HG03432 (cell line): Measurements from ENCODE around the gene SHOX.
"Not testable (repeated sequence)": the region's sequence is repeated elsewhere in the genome, so short reads cannot be mapped to it uniquely, and the experiment has no call there.

Source experiments
- ATAC-seq: cut with Tn5 transposase; IDR thresholded peaks from one replicate; pipeline ENCODE4 v1.9.1; 2021; ENCODE audit warnings: mild to moderate bottlenecking, moderate library complexity; ENCODE audit not compliant: unreplicated experiment

Gene SHOX

GRCh38 chrX:621705-622503 lies 8.7 kb upstream of the SHOX start:
- ATAC-seq: no peak

GRCh38 chrX:622802-623201 lies 7.8 kb upstream of the SHOX start:
- ATAC-seq: not testable (repeated sequence)

- no peak for ATAC-seq
These were observed 7.4 kb upstream of the SHOX start for GRCh38 chrX:623268-623598.

- no peak for ATAC-seq
These were observed 6.8 kb upstream of the SHOX start for GRCh38 chrX:623599-624315.

GRCh38 chrX:625137-625691 lies 5.4 kb upstream of the SHOX start:
- ATAC-seq: no peak

- not testable (repeated sequence) for ATAC-seq
These were observed 4.5 kb upstream of the SHOX start for GRCh38 chrX:626047-626446.

GRCh38 chrX:626745-627509 lies 3.7 kb upstream of the SHOX start:
- ATAC-seq: no peak

- no peak for ATAC-seq
These were observed 3.0 kb upstream of the SHOX start for GRCh38 chrX:627510-627981.

GRCh38 chrX:627995-628394 lies 2.6 kb upstream of the SHOX start:
- ATAC-seq: no peak

- no peak for ATAC-seq
These were observed 1.2 kb upstream of the SHOX start for GRCh38 chrX:629230-630006.

- ATAC-seq: no peak
These were observed 482 bp upstream of the SHOX start for GRCh38 chrX:630007-630611.

- no peak for ATAC-seq
These were observed 1.3 kb downstream of the SHOX start for GRCh38 chrX:631802-632365.

- ATAC-seq: no peak
These were observed 1.9 kb downstream of the SHOX start for GRCh38 chrX:632366-633042.

GRCh38 chrX:633043-633984 lies 2.7 kb downstream of the SHOX start:
- no peak for ATAC-seq

GRCh38 chrX:633985-634958 lies 3.7 kb downstream of the SHOX start:
- ATAC-seq: no peak

- no peak for ATAC-seq
These were observed 5.0 kb downstream of the SHOX start for GRCh38 chrX:635428-636090.
